ENCODE data around the gene ADTRP.

ADTRP gene
- 4.0 to 4.5 reads per million in 2 donors for total RNA-seq

- DNase-seq: no peak
Measured at GRCh38 chr6:11778648-11779328, at the start of gene ADTRP. TSS of gene ADTRP (minus strand) at chr6:11778803. CDS start at chr6:11778759, 44 bp downstream.

DNA sequence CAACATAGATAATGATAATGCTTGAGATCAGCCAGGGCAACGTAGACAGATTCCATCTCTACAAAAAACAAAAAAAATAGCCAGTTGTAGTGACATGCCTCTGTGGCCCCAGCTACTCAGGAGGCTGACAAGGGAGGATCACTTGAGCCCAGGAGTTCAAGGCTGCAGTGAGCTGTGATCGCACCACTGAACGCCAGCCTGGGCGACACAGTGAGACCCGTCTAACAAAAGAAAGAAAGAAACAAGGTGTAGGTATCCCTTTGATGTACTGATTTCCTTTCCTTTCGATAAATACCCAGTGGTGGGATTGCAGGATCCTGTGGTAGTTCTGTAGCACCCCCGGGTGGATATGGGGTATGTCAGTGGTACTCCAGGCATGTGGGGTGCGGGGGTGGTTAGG is 48.2 kb upstream of the ADTRP start:
- no peak for DNase-seq

- no peak for DNase-seq
Measured at GRCh38 chr6:11824986-11825385, 46.4 kb upstream of the ADTRP start.

DNA sequence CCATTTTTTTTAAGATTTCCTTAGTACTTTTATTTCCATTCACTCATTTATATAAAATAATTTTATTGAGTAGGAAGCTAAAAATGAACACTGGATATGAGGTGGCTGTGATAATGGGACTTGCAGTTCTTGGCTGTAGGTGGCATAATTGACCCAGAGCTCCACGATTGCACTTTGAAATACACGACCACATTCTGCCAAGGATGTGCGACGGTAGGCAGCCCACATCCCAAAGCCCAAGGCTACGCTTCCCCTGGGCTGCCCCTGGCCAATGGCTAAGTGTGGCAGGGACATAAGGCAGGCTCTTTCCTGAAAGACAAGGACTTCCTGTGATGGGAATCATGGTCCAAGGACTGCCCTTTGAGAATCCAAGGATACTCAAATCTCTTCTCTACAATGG is 43.7 kb upstream of the ADTRP start:
- DNase-seq: no peak

GRCh38 chr6:11821781-11822180 is 43.2 kb upstream of the ADTRP start:
- DNase-seq: no peak

- no peak for DNase-seq
Measured at GRCh38 chr6:11820821-11821220, 42.2 kb upstream of the ADTRP start.

DNA sequence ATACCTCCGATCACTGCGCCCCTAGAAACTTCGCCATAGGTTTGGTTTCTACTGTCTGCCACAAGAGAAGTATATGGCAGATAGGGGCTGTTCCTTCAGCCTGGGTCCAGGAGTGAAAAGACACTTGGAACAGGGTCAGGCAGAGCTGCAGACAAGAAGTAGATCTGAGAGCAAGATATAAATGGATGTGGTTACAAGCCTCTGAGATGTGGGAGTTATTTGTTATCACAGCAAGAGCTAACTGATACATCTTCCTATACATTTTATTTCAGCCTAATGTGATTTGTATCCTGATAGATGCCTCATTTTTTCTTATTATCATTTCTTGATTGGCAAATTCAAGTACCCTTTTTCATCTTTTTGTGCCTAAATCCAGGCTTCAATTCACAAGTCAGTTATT is 40.9 kb upstream of the ADTRP start:
- DNase-seq: no peak

- DNase-seq: no peak
Measured at GRCh38 chr6:11815231-11815630, 36.6 kb upstream of the ADTRP start.

GRCh38 chr6:11814819-11815218 is 36.2 kb upstream of the ADTRP start:
- no peak for DNase-seq

- DNase-seq: no peak
Measured at GRCh38 chr6:11814106-11814505, 35.5 kb upstream of the ADTRP start.

- no peak for DNase-seq
Measured at GRCh38 chr6:11813606-11814005, 35.0 kb upstream of the ADTRP start.

DNA sequence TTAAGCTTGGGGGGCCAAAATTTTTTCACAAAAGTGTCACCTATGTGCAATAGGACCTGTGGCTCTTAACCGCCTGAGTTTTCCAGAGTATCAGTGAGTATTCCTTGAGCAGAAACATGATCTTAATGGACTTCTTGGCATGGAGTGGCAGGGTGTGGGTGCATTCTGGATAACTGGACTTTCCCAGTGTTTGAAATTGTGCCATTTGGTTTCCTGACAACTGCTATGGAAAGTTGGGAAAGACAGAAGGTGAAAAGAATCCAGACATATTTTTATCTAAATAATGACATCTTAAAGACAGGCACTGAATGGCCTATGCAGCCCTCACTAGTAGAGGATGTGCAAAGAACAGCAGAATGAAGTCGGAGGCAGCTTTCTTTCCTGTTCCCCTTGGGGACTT is 34.3 kb upstream of the ADTRP start:
- DNase-seq: no peak

DNA sequence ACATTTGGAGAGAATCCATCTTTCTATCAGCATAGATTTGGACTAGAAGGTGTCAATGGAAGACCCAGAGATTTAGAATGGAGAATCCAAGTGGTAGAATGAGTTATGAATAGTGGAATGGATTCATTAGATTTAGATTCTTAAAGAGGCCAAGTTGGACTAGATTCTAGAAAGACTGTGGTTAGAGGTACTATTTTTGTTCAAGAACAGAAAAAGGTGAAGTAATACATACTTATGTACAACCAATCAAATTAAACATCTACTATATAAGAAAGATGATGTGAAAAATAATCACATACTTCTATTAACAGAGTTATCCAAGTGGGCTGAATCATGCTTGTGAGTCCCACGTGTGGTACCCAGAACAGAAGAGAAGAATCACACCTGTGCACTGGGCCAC is 33.8 kb upstream of the ADTRP start:
- no peak for DNase-seq

GRCh38 chr6:11811644-11812264 is 33.2 kb upstream of the ADTRP start:
- no peak for DNase-seq

DNA sequence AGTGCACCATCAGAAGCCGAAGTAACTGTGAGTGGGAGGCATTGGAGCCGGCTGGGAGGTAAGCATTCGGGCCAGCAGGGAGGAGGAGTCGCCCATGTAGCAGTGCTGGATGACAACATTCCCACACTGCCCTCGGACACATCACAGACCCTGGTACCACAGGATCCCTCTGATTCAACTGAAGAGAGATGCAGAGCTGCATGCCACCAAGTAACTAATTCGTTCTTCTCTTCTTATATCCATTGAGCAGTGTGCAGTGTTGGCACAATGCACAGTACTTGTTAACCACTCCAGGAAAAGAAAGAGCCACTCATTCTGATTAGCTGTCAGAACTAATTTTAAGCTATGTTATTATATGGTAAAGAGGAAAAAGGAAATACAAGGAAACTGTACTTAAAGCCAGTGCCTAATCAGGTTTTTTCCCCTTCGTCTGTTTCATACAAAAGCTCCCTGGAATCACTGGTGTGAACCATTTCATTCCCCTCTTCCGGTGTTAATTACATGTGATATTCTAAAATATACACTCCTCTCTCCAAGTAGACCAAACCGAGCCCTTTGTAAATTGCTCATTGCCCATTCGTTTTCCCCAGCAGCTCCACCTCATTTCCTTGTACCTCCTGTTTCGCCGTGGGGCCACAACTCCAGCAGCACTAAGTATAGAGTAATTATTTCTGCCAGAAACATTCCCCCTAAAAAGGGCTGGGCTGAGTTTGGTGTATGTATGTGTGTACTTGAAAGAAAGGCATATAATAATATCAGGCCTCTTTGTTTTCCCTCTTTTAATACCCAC is 32.4 kb upstream of the ADTRP start:
- no peak for DNase-seq

- no peak for DNase-seq
Measured at GRCh38 chr6:11810039-11810541, 31.5 kb upstream of the ADTRP start.

- DNase-seq: no peak
Measured at GRCh38 chr6:11808054-11808453, 29.5 kb upstream of the ADTRP start.

DNA sequence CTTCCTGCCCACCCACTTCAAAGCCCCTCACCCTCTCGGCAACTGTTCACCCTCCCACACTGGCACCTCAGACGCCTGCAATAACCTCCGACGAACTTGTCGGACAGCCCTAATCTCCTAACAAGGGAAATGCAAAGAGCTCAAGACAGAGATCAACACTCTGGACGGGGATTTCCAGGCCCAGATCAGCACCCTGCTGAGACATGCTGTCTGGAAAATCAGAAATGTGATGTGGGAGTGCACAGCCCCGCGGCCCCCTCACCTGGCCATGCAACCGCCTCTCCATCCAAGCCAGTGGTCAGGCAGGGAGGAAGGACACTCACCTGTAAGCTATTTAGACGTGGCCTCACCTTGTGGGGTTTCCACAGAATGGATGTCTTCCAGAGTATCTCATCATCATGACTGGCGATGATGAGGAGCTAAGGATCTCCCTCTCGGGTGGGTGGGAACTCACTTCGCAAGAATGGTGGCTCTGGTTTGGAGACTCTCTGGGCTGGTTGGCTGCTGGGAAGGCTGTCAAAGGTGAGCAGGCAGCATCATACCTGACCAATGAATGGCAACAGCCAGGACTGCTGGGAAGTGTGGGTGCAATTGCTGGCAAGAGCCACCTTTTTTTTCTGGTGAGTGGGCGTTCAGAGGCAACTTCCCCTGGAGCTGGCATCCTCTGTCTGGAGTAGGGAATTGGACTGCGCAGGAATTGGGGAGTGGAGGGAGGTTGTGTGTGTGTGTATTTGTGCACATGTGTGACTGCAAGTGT is 28.1 kb upstream of the ADTRP start:
- DNase-seq: no peak

GRCh38 chr6:11805259-11806053 is 26.9 kb upstream of the ADTRP start:
- DNase-seq: no peak

DNA sequence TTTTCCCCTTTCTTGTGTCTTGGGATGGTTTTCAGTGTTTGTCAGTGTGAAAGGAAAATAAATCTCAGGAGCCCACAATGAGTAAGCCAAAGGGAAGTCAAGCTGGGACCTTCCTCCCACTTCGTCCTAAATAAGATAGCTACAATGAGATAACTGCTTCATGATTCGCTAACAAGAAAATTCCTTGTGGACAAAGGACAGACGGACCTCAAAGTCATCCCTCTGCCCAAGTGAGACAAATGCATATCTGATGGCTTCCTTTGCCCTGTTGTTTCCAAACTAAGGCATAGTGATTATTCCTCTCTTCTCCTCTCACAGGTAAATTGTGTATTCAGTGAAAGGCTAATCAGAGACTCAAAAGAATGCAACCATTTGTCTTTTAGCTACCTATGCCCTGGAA is 26.1 kb upstream of the ADTRP start:
- no peak for DNase-seq

DNA sequence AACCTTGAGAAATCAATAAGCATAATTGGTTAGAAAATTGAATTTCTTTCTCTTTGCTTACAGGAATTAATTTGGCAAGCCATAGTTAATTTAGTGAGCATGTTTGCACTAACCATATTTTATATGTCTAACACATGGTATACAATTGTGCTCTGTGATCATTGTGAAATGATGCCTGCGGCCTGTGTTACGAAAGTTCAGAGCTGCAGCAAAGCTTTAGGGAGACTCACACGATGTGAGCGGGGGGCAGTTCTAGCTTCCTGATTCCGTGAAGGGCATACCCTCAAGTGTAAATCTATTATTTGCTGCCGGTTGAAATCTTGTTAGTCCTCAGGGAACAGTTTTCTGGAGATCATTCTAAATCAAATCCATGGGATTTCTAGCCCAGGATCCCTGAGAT is 25.5 kb upstream of the ADTRP start:
- no peak for DNase-seq

GRCh38 chr6:11803591-11803971 is 25.0 kb upstream of the ADTRP start:
- no peak for DNase-seq

Data from activated gamma-delta T cell (primary cell).